22Rv1 (cell line): ENCODE data around the gene C9orf72.

Source experiments
- CTCF ChIP-seq: fragments of 450-650 bp; IDR thresholded peaks from 2 replicates; pipeline ENCODE4 v1.5.1; 2017; ENCODE audit warnings: mild to moderate bottlenecking
- ZFX ChIP-seq: fragments of 450-650 bp; IDR thresholded peaks from 2 replicates; pipeline ENCODE4 v1.6.1; 2017; ENCODE audit warnings: antibody characterized with exemption, borderline replicate concordance

GRCh38 chr9:27510780-27511179, 62.5 kb downstream of the C9orf72 start:
- TF ChIP-seq CTCF (no peak), ZFX (no peak)
